ENCODE measurements around the gene GALNT17. TPM values are rescaled to one million over a fixed set of nuclear protein-coding genes. Genes with fewer than 3 reads are reported as not detected.

Gene GALNT17
- total RNA-seq, 3 donors from 2014 or later, result 1.2 to 9.9 (median 3.3) TPM

DNA sequence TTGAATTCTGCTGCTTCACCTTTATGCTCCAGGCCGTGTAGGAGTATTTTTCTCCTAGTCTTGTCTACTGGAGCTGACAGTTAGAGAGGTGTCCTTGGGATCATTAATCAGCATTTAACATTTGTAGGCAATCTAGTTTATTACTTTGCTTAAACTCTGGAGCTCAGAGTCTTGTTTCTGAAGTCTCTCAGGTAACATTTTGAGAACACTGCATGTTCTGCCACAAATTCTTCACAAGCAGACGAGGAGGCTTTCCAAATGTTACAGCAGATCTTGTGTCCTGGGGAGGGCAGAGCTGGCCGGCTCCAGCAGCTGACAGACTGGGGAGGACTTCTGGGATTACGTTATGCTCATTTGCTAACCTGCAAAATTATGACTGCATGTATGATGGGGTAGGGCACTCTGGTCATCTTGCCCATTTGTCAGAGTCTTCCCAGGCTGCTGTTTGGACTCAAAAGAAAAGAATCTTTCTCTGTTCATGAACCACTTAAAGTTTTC, 50.5 kb downstream of the GALNT17 start:
- H3K4me1 ChIP-seq, result no peaks in the 10 kb centered on the region
- DNase-seq (ENCODE audit: low spot score in 2 of 2), result no peak
- H3K9me3 ChIP-seq, result peaks cover 0 to 3% of the 10 kb centered on the region in 2 donors
- TF ChIP-seq, protein P1, sequence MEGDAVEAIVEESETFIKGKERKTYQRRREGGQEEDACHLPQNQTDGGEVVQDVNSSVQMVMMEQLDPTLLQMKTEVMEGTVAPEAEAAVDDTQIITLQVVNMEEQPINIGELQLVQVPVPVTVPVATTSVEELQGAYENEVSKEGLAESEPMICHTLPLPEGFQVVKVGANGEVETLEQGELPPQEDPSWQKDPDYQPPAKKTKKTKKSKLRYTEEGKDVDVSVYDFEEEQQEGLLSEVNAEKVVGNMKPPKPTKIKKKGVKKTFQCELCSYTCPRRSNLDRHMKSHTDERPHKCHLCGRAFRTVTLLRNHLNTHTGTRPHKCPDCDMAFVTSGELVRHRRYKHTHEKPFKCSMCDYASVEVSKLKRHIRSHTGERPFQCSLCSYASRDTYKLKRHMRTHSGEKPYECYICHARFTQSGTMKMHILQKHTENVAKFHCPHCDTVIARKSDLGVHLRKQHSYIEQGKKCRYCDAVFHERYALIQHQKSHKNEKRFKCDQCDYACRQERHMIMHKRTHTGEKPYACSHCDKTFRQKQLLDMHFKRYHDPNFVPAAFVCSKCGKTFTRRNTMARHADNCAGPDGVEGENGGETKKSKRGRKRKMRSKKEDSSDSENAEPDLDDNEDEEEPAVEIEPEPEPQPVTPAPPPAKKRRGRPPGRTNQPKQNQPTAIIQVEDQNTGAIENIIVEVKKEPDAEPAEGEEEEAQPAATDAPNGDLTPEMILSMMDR (IDR thresholded peaks at IDR 0.05), result no peak
- TF ChIP-seq POLR2AphosphoS5 (IDR thresholded peaks at IDR 0.05) (no peak), POLR2A (IDR thresholded peaks at IDR 0.05) (no peak)
- H3K36me3 ChIP-seq, result no peaks in the 10 kb centered on the region
- intact Hi-C loops (cut with DNase I; ENCODE audit: low total_unique reads), result no loop called here
- no peak overlapping the region for H3K4me3 ChIP-seq
- H3K27ac ChIP-seq, result no peak overlapping the region
- H3K27me3 ChIP-seq, result no peaks in the 10 kb centered on the region

DNA sequence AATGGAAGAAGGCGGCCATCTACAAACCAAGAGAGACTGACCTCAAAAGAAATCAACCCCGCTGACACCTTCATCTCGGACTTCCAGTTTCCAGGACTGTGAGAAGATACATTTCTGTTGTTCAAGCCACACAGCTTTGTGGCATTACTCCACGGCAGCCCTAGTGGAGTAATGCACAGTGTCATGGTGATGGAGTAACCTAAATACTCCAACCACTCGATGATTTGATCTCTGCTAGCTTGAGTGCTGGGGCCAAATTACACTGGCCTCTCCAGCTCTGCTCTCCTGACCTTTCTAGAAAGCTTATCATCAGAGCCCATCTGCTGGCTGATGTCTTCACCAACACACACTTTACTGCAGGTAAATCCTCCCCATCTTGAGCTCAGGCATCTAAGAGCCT, 52.2 kb downstream of the GALNT17 start:
- Histone ChIP-seq H3K36me3 (no peaks in the 10 kb centered on the region), H3K4me3 (no peak overlapping the region), H3K9me3 (peaks cover 0 to 9% of the 10 kb centered on the region in 2 donors), H3K27ac (no peak overlapping the region), H3K4me1 (no peaks in the 10 kb centered on the region), H3K27me3 (no peaks in the 10 kb centered on the region)
- no peak for DNase-seq (ENCODE audit: low spot score in 2 of 2)
- intact Hi-C loops (cut with DNase I; ENCODE audit: low total_unique reads), result no loop called here
- TF ChIP-seq POLR2A (IDR thresholded peaks at IDR 0.05) (no peak), POLR2AphosphoS5 (IDR thresholded peaks at IDR 0.05) (no peak)
- TF ChIP-seq, protein P1 (IDR thresholded peaks at IDR 0.05), result no peak

GRCh38 chr7:71184609-71185008, 52.7 kb downstream of the GALNT17 start:
- H3K4me3 ChIP-seq, result no peak overlapping the region
- H3K27me3 ChIP-seq, result no peaks in the 10 kb centered on the region
- H3K36me3 ChIP-seq, result no peaks in the 10 kb centered on the region
- H3K9me3 ChIP-seq, result peaks cover 0 to 13% of the 10 kb centered on the region in 2 donors
- no peaks in the 10 kb centered on the region for H3K4me1 ChIP-seq
- intact Hi-C loops (cut with DNase I; ENCODE audit: low total_unique reads), result no loop called here
- TF ChIP-seq POLR2A (IDR thresholded peaks at IDR 0.05) (no peak), POLR2AphosphoS5 (IDR thresholded peaks at IDR 0.05) (no peak)
- TF ChIP-seq, protein P1 (IDR thresholded peaks at IDR 0.05), result no peak
- no peak for DNase-seq (ENCODE audit: low spot score in 2 of 2)
- H3K27ac ChIP-seq, result no peak overlapping the region

- H3K4me3 ChIP-seq, result no peak overlapping the region
- H3K9me3 ChIP-seq, result peaks cover 0 to 13% of the 10 kb centered on the region in 2 donors
- H3K4me1 ChIP-seq, result no peaks in the 10 kb centered on the region
- TF ChIP-seq POLR2AphosphoS5 (IDR thresholded peaks at IDR 0.05), result no peak
- TF ChIP-seq POLR2A (IDR thresholded peaks at IDR 0.05), result no peak
- TF ChIP-seq, protein P1 (IDR thresholded peaks at IDR 0.05), result no peak
- intact Hi-C loops (cut with DNase I; ENCODE audit: low total_unique reads), result no loop called here
- no peaks in the 10 kb centered on the region for H3K27me3 ChIP-seq
- no peaks in the 10 kb centered on the region for H3K36me3 ChIP-seq
- H3K27ac ChIP-seq, result no peak overlapping the region
- no peak for DNase-seq (ENCODE audit: low spot score in 2 of 2)
These were observed 54.7 kb downstream of the GALNT17 start for GRCh38 chr7:71186535-71187057.

DNA sequence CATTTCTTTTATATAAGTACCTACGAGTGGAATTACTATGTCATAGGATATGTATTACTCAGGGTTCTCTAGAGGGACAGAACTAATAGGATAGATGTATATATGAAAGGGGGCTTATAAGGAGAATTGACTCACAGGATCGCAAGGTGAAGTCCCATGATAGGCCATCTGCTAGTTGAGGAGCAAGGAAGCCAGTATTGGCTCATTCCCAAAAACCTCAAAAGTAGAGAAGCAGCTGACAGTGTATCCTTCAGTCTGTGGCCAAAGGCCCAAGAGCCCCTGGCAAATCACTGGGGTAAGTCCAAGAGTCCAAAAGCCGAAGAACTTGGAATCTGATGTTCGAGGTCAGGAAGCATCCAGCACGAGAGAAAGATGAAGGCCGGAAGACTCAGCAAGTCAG, 59.8 kb downstream of the GALNT17 start:
- H3K9me3 ChIP-seq, result peaks cover 0 to 13% of the 10 kb centered on the region in 2 donors
- DNase-seq (ENCODE audit: low spot score in 2 of 2), result no peak

More for the DNA sequence above, 59.8 kb downstream of the GALNT17 start:
- TF ChIP-seq, protein P1 (IDR thresholded peaks at IDR 0.05), result no peak
- TF ChIP-seq POLR2A (IDR thresholded peaks at IDR 0.05), result no peak
- TF ChIP-seq POLR2AphosphoS5 (IDR thresholded peaks at IDR 0.05), result no peak
- Histone ChIP-seq H3K27me3 (no peaks in the 10 kb centered on the region), H3K4me3 (no peak overlapping the region), H3K4me1 (no peaks in the 10 kb centered on the region), H3K36me3 (no peaks in the 10 kb centered on the region), H3K27ac (no peak overlapping the region)
- intact Hi-C loops (cut with DNase I; ENCODE audit: low total_unique reads), result no loop called here

All from breast epithelium (tissue), 4 donors.